ENCODE results near the gene PDE6H. TPM values are rescaled to one million over a fixed set of nuclear protein-coding genes. Genes with fewer than 3 reads are reported as not detected.
A peak's percentile ranks its signal among the peaks of the same experiment; 100 is the strongest.

PDE6H gene
- not detected for total RNA-seq

GRCh38 chr12:14972816-14973215 is at the start of gene PDE6H:
Gene PDE6H, plus strand, starts transcription at chr12:14973042. Its CDS starts 4,971 bp downstream, at chr12:14978013.
- WGBS, result 93% methylated on average over 2 of the region's 2 CpGs
- no peak within 1 kb of the TSS for H3K27ac ChIP-seq
- TF ChIP-seq CTCF (IDR thresholded peaks at IDR 0.05) (no peak), POLR2A (IDR thresholded peaks at IDR 0.05) (no peak), POLR2AphosphoS5 (IDR thresholded peaks at IDR 0.05) (no peak)
- H3K27me3 ChIP-seq (replicated peaks; ENCODE audit: insufficient read depth), result no peaks in the 10 kb centered on the region
- H3K4me1 ChIP-seq (replicated peaks), result no peaks in the 10 kb centered on the region
- intact Hi-C loops (cut with DNase I), result no loop called here
- H3K4me3 ChIP-seq, result no peak within 1 kb of the TSS
- DNase-seq (ENCODE audit: low spot score), result no peak
- H3K36me3 ChIP-seq, result no peaks in the 10 kb centered on the region
- no peaks in the 10 kb centered on the region for H3K9me3 ChIP-seq

DNA sequence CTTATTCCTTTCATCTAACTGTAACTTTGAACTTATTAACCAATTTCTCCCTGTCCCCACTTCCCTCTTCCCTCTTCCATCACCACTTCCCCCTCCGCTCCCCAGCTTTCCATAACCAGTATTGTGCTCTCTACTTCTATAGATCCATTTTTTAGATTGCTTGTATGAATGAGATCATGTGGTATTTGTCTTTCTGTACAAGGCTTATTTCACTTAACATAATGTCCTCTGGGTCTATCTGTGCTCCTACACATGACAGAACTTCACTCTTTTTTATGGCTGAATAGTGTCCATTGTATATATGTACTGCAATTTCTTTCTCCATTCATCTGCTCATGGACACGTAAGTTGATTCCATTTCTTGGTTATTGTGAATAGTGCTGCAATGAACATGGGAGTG is 48.9 kb upstream of the PDE6H start:
- H3K27me3 ChIP-seq (replicated peaks; ENCODE audit: insufficient read depth), result no peaks in the 10 kb centered on the region
- TF ChIP-seq CTCF (IDR thresholded peaks at IDR 0.05), result no peak
- TF ChIP-seq POLR2A (IDR thresholded peaks at IDR 0.05), result no peak
- TF ChIP-seq POLR2AphosphoS5 (IDR thresholded peaks at IDR 0.05), result no peak
- no peaks in the 10 kb centered on the region for H3K4me1 ChIP-seq (replicated peaks)
- no peak overlapping the region for H3K4me3 ChIP-seq
- WGBS, result 96% methylated on average over 2 of the region's 2 CpGs
- no peaks in the 10 kb centered on the region for H3K9me3 ChIP-seq
- H3K36me3 ChIP-seq, result no peaks in the 10 kb centered on the region
- intact Hi-C loops (cut with DNase I), result no loop called here
- no peak for DNase-seq (ENCODE audit: low spot score)
- H3K27ac ChIP-seq, result no peak overlapping the region

- Histone ChIP-seq H3K9me3 (no peaks in the 10 kb centered on the region), H3K4me1 (replicated peaks) (no peaks in the 10 kb centered on the region), H3K4me3 (no peak overlapping the region), H3K27ac (no peak overlapping the region), H3K36me3 (no peaks in the 10 kb centered on the region), H3K27me3 (replicated peaks; ENCODE audit: insufficient read depth) (no peaks in the 10 kb centered on the region)
- intact Hi-C loops (cut with DNase I), result no loop called here
- no peak for TF ChIP-seq POLR2A (IDR thresholded peaks at IDR 0.05)
- no peak for TF ChIP-seq POLR2AphosphoS5 (IDR thresholded peaks at IDR 0.05)
- no peak for TF ChIP-seq CTCF (IDR thresholded peaks at IDR 0.05)
- WGBS, result 89% methylated on average over 3 of the region's 3 CpGs
- no peak for DNase-seq (ENCODE audit: low spot score)
These were observed 48.3 kb upstream of the PDE6H start for GRCh38 chr12:14924541-14924940.

DNA sequence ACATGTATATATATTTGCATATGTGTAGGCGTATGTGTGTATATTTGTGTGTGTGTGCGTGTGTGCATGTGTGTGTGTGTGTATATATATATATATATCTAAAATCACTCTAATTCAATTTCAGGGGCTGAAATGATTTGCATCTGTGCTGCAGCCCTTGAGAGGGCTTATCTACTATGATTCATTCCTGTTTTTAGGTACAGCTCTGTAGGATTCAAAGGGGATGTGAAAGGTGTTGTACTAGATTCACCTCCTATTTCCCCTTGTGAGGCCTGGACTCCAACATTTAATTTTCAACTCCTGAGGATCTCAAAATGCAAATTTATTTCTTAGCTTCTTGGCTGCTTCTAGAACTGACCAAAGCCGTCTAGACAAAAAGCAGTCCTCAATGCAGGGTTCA is 45.6 kb upstream of the PDE6H start:
- H3K27ac ChIP-seq, result no peak overlapping the region
- TF ChIP-seq CTCF (IDR thresholded peaks at IDR 0.05) (no peak), POLR2AphosphoS5 (IDR thresholded peaks at IDR 0.05) (no peak), POLR2A (IDR thresholded peaks at IDR 0.05) (no peak)
- 89% methylated on average over 3 of the region's 3 CpGs for WGBS
- intact Hi-C loops (cut with DNase I), result no loop called here
- DNase-seq (ENCODE audit: low spot score), result no peak
- H3K4me1 ChIP-seq (replicated peaks), result no peaks in the 10 kb centered on the region
- no peak overlapping the region for H3K4me3 ChIP-seq
- H3K9me3 ChIP-seq, result no peaks in the 10 kb centered on the region
- H3K27me3 ChIP-seq (replicated peaks; ENCODE audit: insufficient read depth), result no peaks in the 10 kb centered on the region
- H3K36me3 ChIP-seq, result no peaks in the 10 kb centered on the region

GRCh38 chr12:14928931-14929330 is 43.9 kb upstream of the PDE6H start:
- intact Hi-C loops (cut with DNase I), result no loop called here
- peak; percentile 79 for DNase-seq (ENCODE audit: low spot score)
- TF ChIP-seq CTCF (IDR thresholded peaks at IDR 0.05) (no peak), POLR2A (IDR thresholded peaks at IDR 0.05) (no peak), POLR2AphosphoS5 (IDR thresholded peaks at IDR 0.05) (peak; percentile 83)
- Histone ChIP-seq H3K9me3 (no peaks in the 10 kb centered on the region), H3K27ac (peak overlapping the region in 1 of 2 donors; percentile 15), H3K4me3 (no peak overlapping the region), H3K36me3 (no peaks in the 10 kb centered on the region), H3K4me1 (replicated peaks) (no peaks in the 10 kb centered on the region), H3K27me3 (replicated peaks; ENCODE audit: insufficient read depth) (no peaks in the 10 kb centered on the region)
- WGBS, result 10% methylated on average over 4 of the region's 4 CpGs

Measured in prostate gland (tissue), 2 donors.